Heart left ventricle (tissue), 16 donors: ENCODE measurements around the gene SLC7A5. TPM values are rescaled to one million over a fixed set of nuclear protein-coding genes. Genes with fewer than 3 reads are reported as not detected.

Source experiments
- ATAC-seq, 4 donors: fragments of 200-7000 bp; cut with Tn5 transposase; one replicate each; pipeline ENCODE4 v1.9.1; 2020 to 2022; ENCODE audit warnings: moderate library complexity in 4 of 4, mild to moderate bottlenecking in 3 of 4, moderate number of reproducible peaks in 1 of 4
- DNase-seq, 5 donors: peaks; one replicate each; pipeline ENCODE4 v3.0.0-alpha.2; 2020
- H3K27ac ChIP-seq, 12 donors: fragments of 200-600 bp; sonication (generic) in 4 of 12; one replicate each; pipeline versions ENCODE4 v1.5.0 to v1.8.0; 2016 to 2022; ENCODE audit warnings: mild to moderate bottlenecking in 2 of 12
- H3K27me3 ChIP-seq, 9 donors: fragments of 200-600 bp; sonication (generic) in 2 of 9; one replicate each; pipeline versions ENCODE4 v1.5.1 to v1.8.0; 2016 to 2022; ENCODE audit warnings: mild to moderate bottlenecking in 3 of 9
- H3K36me3 ChIP-seq, 9 donors: fragments of 200-600 bp; sonication (generic) in 2 of 9; one replicate each; pipeline versions ENCODE4 v1.5.0 to v1.8.0; 2018 to 2022; ENCODE audit warnings: mild to moderate bottlenecking in 2 of 9
- H3K4me1 ChIP-seq, 12 donors: fragments of 200-600 bp; sonication (generic) in 4 of 12; one replicate each; pipeline versions ENCODE4 v1.5.0 to v1.8.0; 2016 to 2022; ENCODE audit warnings: mild to moderate bottlenecking in 3 of 12
- H3K4me3 ChIP-seq, 12 donors: fragments of 200-600 bp; sonication (generic) in 4 of 12; one replicate each; pipeline versions ENCODE4 v1.5.0 to v1.8.0; 2017 to 2022; ENCODE audit warnings: mild to moderate bottlenecking in 9 of 12, moderate library complexity in 4 of 12
- H3K9me3 ChIP-seq, 12 donors: fragments of 200-600 bp; sonication (generic) in 4 of 12; one replicate each; pipeline versions ENCODE4 v1.5.0 to v1.8.0; 2016 to 2022; ENCODE audit warnings: mild to moderate bottlenecking in 1 of 12
- POLR2A ChIP-seq, 2 donors: fragments of 450-650 bp; IDR thresholded peaks; one replicate each; pipeline ENCODE4 v1.6.1; 2017; ENCODE audit warnings: antibody characterized with exemption in 2 of 2, mild to moderate bottlenecking in 2 of 2, moderate library complexity in 2 of 2
- WGBS, 4 donors: extraction: QIAGEN DNeasy Blood & Tissue Kit in 2 of 4; methylation state at CpG; one replicate each; pipeline versions ENCODE4 v1.1.5 to v1.1.7; 2013 to 2018; 5-methylcytosine and 5-hydroxymethylcytosine counted together
- intact Hi-C, 10 donors: fragments of 100-400 bp; cut with DNase I; formaldehyde crosslinking; loops; one replicate each; pipeline versions ENCODE4 v1.11.1 to v1.14.2; 2022
- polyA plus RNA-seq, 2 donors: library from polyadenylated mRNA; stranded (reverse); fragments of 200-250 nt; gene quantifications; one replicate each; pipeline ENCODE4 v1.2.3, GENCODE V29; 2013
- total RNA-seq, 9 donors: library from RNA; depleted of rRNA in 2 of 9; stranded (reverse); fragments of >200 nt in 2 of 9; fragmentation: NEBNext Ultra II Directional in 3 of 9; extraction: Animal tissue kit (Norgen Biotek cat#: 25700) in 3 of 9; gene quantifications; one replicate each; pipeline versions ENCODE4 v1.1.0 to v1.2.4, GENCODE V29; 2016 to 2023
- TF ChIP-seq, protein P1 (sequence below), 12 donors: fragments of 200-600 bp; sonication (generic) in 4 of 12; IDR thresholded peaks; one replicate each; pipeline versions ENCODE4 v1.5.0 to v1.8.0; 2018 to 2022; ENCODE audit warnings: antibody characterized with exemption in 12 of 12, mild to moderate bottlenecking in 5 of 12
- donor health status: ischemic (EF 13 %, LVEDD 7.1; RV severe dilation, severe dysfunction).
- donor health status: healthy with polysubstance abuse.
- donor health status: DM: no; HTN: yes; CAD: no.
- donor health status: DM: no; HTN: no; CAD: no.
- donor health status: ischemic (EF 25% LVEDD 6.9; RV normal size, moderate dysfunction).
- donor health status: ischemic (EF 25% LVEDD 5.7; RV mildly dilated, moderate dysfunction).
- donor health status: healthy.
- donor health status: DM: yes; HTN: yes; CAD: no.
- donor health status: ischemic (EF 35%, LVEDD 5.7; RV mildly dilated, moderate dysfunction).
- donor health status: nonischemic (EF 11% LVEDD 7.7; RV severe dilation, severe dysfunction).
- donor health status: DM: yes; HTN: yes; CAD: no.
- donor health status: PGD.
- donor health status: ischemic (EF 29% LVEDD 5.4; RV normal size, mild dysfunction).
- donor health status: nonischemic (EF 23%, LVEDD 6.1; RV moderate dilation, normal function).

SLC7A5 gene
- total and polyA plus RNA-seq, 11 donors, result 1.7 to 12.2 (median 3.2) TPM

DNA sequence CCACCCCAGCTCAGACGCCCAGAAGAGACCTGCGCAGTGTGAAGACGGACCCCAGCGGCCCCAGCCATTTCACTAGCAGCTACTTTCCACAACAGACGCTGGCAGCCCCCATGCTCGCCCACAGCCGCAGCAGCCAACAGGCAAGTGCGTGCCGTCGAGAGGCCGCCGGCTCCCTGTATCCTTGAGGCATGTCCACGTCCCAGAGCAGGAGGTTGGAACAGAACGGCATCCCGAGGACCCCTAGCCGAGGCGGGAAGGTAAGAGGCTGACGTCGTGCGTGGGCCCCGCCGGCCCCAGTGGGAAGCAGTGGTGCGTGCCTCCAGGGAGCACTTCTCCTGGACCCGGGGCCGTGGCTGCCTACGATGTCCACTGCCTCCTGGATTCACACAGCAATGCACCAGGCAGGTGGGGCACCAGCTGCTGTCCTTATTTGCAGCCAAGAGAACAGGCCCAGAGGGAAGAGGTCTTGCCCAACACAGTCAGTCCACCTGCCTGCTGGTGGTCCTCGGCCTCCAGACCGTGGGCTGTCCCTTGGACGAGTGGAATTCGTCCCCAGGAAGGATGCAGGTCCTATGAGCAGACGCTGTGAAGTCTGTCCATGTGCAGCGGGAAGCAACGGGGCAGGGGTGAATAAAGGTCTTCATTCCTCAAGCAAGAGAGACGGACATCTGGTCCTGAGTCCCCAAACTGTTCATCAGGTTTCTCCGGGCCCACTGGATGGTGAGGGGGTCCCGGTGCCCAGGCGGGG, 38.5 kb downstream of the SLC7A5 start:
- TF ChIP-seq, protein P1, sequence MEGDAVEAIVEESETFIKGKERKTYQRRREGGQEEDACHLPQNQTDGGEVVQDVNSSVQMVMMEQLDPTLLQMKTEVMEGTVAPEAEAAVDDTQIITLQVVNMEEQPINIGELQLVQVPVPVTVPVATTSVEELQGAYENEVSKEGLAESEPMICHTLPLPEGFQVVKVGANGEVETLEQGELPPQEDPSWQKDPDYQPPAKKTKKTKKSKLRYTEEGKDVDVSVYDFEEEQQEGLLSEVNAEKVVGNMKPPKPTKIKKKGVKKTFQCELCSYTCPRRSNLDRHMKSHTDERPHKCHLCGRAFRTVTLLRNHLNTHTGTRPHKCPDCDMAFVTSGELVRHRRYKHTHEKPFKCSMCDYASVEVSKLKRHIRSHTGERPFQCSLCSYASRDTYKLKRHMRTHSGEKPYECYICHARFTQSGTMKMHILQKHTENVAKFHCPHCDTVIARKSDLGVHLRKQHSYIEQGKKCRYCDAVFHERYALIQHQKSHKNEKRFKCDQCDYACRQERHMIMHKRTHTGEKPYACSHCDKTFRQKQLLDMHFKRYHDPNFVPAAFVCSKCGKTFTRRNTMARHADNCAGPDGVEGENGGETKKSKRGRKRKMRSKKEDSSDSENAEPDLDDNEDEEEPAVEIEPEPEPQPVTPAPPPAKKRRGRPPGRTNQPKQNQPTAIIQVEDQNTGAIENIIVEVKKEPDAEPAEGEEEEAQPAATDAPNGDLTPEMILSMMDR (IDR thresholded peaks at IDR 0.05), result no peak
- no peak for TF ChIP-seq POLR2A (IDR thresholded peaks at IDR 0.05)
- 90 to 96% (median 94%) methylated on average over 12 to 37 of the region's 37 CpGs for WGBS, 4 donors
- Histone ChIP-seq H3K36me3 (peaks cover 0 to 30% (median 0%) of the 10 kb centered on the region in 9 donors), H3K4me3 (no peak overlapping the region), H3K4me1 (peaks cover 0 to 7% (median 0%) of the 10 kb centered on the region in 12 donors), H3K27ac (no peak overlapping the region), H3K27me3 (no peaks in the 10 kb centered on the region), H3K9me3 (no peaks in the 10 kb centered on the region)
- ATAC-seq (no peak), DNase-seq (no peak)
- intact Hi-C loops, result no loop called here

DNA sequence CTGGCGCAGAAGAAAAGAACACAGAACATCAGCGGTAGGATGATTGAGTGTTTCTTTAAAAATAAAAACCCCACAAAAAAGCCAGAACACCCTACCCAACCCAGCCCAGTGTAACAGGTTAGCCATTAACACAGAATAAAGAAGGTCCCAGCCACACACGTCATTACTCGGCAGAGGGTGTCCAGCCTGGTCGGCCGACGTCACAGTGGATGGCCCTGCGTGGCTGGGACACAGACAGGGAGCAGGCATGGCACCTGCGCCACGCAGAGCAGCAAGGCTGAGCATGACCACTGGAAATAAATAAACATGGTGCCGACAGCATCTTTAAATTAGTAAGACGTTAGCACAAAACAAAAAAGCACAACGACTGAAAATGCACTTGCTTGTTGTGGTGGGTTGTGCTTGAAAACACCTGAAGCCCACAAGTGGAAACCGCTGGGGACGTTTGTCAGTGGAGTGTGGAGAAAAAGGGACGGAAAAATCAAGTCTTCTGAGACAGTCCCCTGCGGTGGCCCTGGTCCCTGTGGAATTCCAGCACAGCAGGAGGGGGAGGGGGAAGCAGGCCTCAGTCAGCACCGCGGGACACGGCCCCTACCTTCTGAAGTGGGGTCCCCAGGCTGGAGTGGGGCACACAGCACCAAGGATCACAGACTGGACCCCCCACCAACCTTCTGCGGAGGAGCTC, 39.2 kb downstream of the SLC7A5 start:
- Histone ChIP-seq H3K4me1 (peaks cover 0 to 7% (median 0%) of the 10 kb centered on the region in 12 donors), H3K9me3 (no peaks in the 10 kb centered on the region), H3K27me3 (peaks cover 0 to 4% (median 0%) of the 10 kb centered on the region in 9 donors), H3K4me3 (no peak overlapping the region), H3K27ac (no peak overlapping the region), H3K36me3 (peaks cover 0 to 28% (median 0%) of the 10 kb centered on the region in 9 donors)
- no peak for ATAC-seq
- WGBS, 4 donors, result 85 to 90% (median 89%) methylated on average over 20 to 21 of the region's 21 CpGs
- DNase-seq, result no peak
- intact Hi-C loops, result no loop called here
- TF ChIP-seq, protein P1 (IDR thresholded peaks at IDR 0.05), result no peak
- no peak for TF ChIP-seq POLR2A (IDR thresholded peaks at IDR 0.05)

DNA sequence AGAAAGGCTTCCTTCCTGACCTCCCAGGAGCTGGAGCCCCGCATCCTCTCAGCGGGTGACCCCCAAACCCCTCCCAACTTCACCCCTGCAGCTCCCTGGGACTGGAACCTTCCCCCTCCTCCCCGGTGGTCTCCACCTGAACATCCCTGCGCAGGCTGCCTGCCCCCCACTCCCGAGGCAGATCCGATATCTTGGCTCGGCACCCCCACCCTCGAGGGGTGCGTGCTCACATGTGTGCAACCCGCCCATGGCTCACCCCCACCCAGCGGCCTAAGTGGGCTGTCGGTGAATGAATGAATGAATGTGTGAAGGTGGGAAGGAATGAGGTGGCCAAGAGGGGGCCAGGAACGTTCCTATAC, 39.7 kb downstream of the SLC7A5 start:
- intact Hi-C loops, result no loop called here
- no peak for DNase-seq
- ATAC-seq, result no peak
- Histone ChIP-seq H3K9me3 (no peaks in the 10 kb centered on the region), H3K4me3 (no peak overlapping the region), H3K4me1 (peaks cover 0 to 2% (median 0%) of the 10 kb centered on the region in 12 donors), H3K27ac (no peak overlapping the region), H3K27me3 (peaks cover 0 to 9% (median 0%) of the 10 kb centered on the region in 9 donors), H3K36me3 (peaks cover 0 to 28% (median 0%) of the 10 kb centered on the region in 9 donors)
- TF ChIP-seq, protein P1 (IDR thresholded peaks at IDR 0.05), result no peak
- no peak for TF ChIP-seq POLR2A (IDR thresholded peaks at IDR 0.05)
- 81 to 88% (median 84%) methylated on average over 12 to 13 of the region's 13 CpGs for WGBS, 4 donors

DNA sequence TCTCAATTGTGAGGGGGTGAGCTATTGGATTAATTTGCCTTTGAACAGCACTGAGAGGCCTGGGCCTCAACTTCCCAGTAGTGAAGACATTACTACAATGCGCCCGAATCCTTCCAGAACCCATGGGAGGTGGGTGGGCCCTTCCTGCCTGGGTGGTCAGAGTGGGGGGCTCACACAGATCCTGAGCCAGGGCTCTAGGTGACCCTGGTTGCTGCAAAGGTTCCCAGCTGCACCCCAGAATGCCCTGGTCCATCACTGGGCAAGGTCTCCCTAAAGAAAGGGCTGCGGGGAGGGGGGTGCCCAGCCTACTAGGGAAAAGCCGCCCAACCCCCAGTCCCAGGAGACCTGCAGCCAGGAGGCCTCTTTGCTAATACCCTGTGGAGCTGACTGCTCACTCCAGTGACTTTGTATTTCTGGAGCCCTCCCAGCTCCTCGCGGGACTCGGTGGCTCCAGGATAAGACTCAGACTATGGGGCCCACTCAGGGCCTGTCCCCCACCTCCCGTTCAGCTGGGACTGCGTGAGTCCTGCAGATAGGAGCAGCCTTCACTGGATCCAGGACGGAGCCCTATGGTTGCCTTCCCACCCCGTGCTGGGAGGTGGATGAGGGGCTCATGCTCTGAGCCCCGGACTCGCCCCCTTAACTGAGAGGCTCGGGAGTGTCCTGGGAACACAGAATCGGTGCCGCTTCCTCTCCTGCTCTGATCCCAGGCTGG, 40.2 kb downstream of the SLC7A5 start:
- intact Hi-C loops, result no loop called here
- WGBS, 4 donors, result 74 to 88% (median 81%) methylated on average over 11 to 16 of the region's 16 CpGs
- Histone ChIP-seq H3K4me1 (no peaks in the 10 kb centered on the region), H3K27ac (no peak overlapping the region), H3K4me3 (no peak overlapping the region), H3K9me3 (no peaks in the 10 kb centered on the region), H3K36me3 (peaks cover 0 to 23% (median 0%) of the 10 kb centered on the region in 9 donors), H3K27me3 (peaks cover 0 to 14% (median 0%) of the 10 kb centered on the region in 9 donors)
- TF ChIP-seq, protein P1 (IDR thresholded peaks at IDR 0.05), result no peak
- no peak for TF ChIP-seq POLR2A (IDR thresholded peaks at IDR 0.05)
- DNase-seq (no peak), ATAC-seq (no peak)
